K562 (cell line): ENCODE measurements around the gene TAC3. TPM values are rescaled to one million over a fixed set of nuclear protein-coding genes. Genes with fewer than 3 reads are reported as not detected.
A peak's percentile ranks its signal among the peaks of the same experiment; 100 is the strongest.

ENCODE experiments used
- ARID1B ChIP-seq: fragments of 450-650 bp; IDR thresholded peaks from 2 replicates; pipeline ENCODE4 v1.6.1; 2016; ENCODE audit warnings: antibody characterized with exemption, mild to moderate bottlenecking, inconsistent platforms
- ATF1 ChIP-seq, 2 experiments: fragments of 450-650 bp in 1 of 2; IDR thresholded peaks; 2 replicates each; pipeline ENCODE4 v1.6.1; 2016; ENCODE audit warnings: missing compliant biosample characterization in 1 of 2, missing genetic modification characterization in 1 of 2
- CBFA2T3 ChIP-seq: fragments of 450-650 bp; IDR thresholded peaks from 2 replicates; pipeline ENCODE4 v1.6.1; 2017
- ETV1 ChIP-seq: fragments of 450-650 bp; conservative IDR thresholded peaks from 2 replicates; pipeline ENCODE4 v1.6.1; 2016; ENCODE audit warnings: missing genetic modification characterization, control low read depth, low read depth, missing compliant biosample characterization
- GATA2 ChIP-seq: sonication (generic); formaldehyde crosslinking; IDR thresholded peaks from 2 replicates; pipeline ENCODE4 v1.4.0; 2020; ENCODE audit warnings: mild to moderate bottlenecking, missing genetic modification reagents
- HDGF ChIP-seq: fragments of 450-650 bp; IDR thresholded peaks from 2 replicates; pipeline ENCODE4 v1.6.1; 2016
- HSF4 ChIP-seq: fragments of 250-450 bp; sonication (Bioruptor Pico); IDR thresholded peaks from 2 replicates; pipeline ENCODE4 v2.1.2; 2022; ENCODE audit warnings: mild to moderate bottlenecking, moderate library complexity, borderline replicate concordance
- KAT8 ChIP-seq: fragments of 450-650 bp; IDR thresholded peaks from 2 replicates; pipeline ENCODE4 v1.6.1; 2016; ENCODE audit warnings: low read depth, mild to moderate bottlenecking
- KHSRP ChIP-seq: fragments of 450-650 bp; IDR thresholded peaks from 2 replicates; pipeline ENCODE4 v1.6.1; 2017
- NFIX ChIP-seq: fragments of 250-450 bp; sonication (Bioruptor Pico); IDR thresholded peaks from 2 replicates; pipeline ENCODE4 v1.4.0; 2020; ENCODE audit warnings: low read depth, mild to moderate bottlenecking, moderate library complexity
- PTRF ChIP-seq: fragments of 450-650 bp; IDR thresholded peaks from 2 replicates; pipeline ENCODE4 v1.6.1; 2016; ENCODE audit warnings: mild to moderate bottlenecking, missing genetic modification characterization, missing compliant biosample characterization
- SMAD1 ChIP-seq: fragments of 150-350 bp; IDR thresholded peaks from 2 replicates; pipeline ENCODE4 v1.6.1; 2014; ENCODE audit warnings: low read length, low read depth; ENCODE audit not compliant: partially characterized antibody
- THAP7 ChIP-seq: fragments of 250-450 bp; sonication (Bioruptor Pico); IDR thresholded peaks from 2 replicates; pipeline ENCODE4 v1.5.0; 2021
- VEZF1 ChIP-seq: fragments of 200-800 bp; sonication (Bioruptor generic); IDR thresholded peaks from 2 replicates; pipeline ENCODE4 v1.6.1; 2017; ENCODE audit warnings: missing genetic modification characterization, missing compliant biosample characterization
- ZNF41 ChIP-seq: fragments of 250-450 bp; sonication (Bioruptor Pico); conservative IDR thresholded peaks from 2 replicates; pipeline ENCODE4 v1.4.0; 2020; ENCODE audit warnings: mild to moderate bottlenecking
- ZNF507 ChIP-seq: conservative IDR thresholded peaks from 2 replicates; pipeline ENCODE4 v1.6.1; 2017; ENCODE audit warnings: missing genetic modification characterization, missing compliant biosample characterization
- polyA plus RNA-seq, 8 experiments: library from polyadenylated mRNA; depleted of rRNA in 4 of 8; stranded (reverse) in 5 of 8; unstranded in 3 of 8; fragments of >200 nt; fragmentation: Nextera tagmentation in 2 of 8; fragmentation: Illumina TruSeq in 1 of 8; extraction: Ambion mirVana in 2 of 8; extraction: Trizol in 1 of 8; gene quantifications; 2 replicates each; pipeline versions ENCODE4 v1.2.1 to v1.2.3, GENCODE V29; 2011 to 2014; ENCODE audit warnings: inconsistent platforms in 1 of 8, missing spikeins in 1 of 8
- total RNA-seq, 7 experiments: library from RNA; depleted of rRNA in 6 of 7; stranded (reverse); fragments of >200 nt in 6 of 7; fragmentation: Illumina TruSeq in 2 of 7; extraction: Trizol in 2 of 7; gene quantifications; 2 replicates each; pipeline versions ENCODE4 v1.2.1 to v1.2.3, GENCODE V29; 2011 to 2021; ENCODE audit warnings: low replicate concordance in 1 of 7
- TF ChIP-seq, protein P1 (sequence below): fragments of 450-650 bp; formaldehyde crosslinking; IDR thresholded peaks from 2 replicates; pipeline ENCODE4 v1.4.0; 2022; ENCODE audit warnings: missing genetic modification characterization
- TF ChIP-seq, protein P2 (sequence below): fragments of 450-650 bp; IDR thresholded peaks from 2 replicates; pipeline ENCODE4 v1.6.1; 2018; ENCODE audit not compliant: partially characterized antibody
- TF ChIP-seq, protein P3 (sequence below), 2 experiments: fragments of 250-450 bp in 1 of 2; fragments of 450-650 bp in 1 of 2; sonication (Bioruptor Pico) in 1 of 2; IDR thresholded peaks; 2 replicates each; pipeline versions ENCODE4 v1.6.1 to v1.8.0; 2016 to 2021; ENCODE audit warnings: mild to moderate bottlenecking in 2 of 2, moderate library complexity in 2 of 2, missing compliant biosample characterization in 1 of 2, missing genetic modification characterization in 1 of 2

The TAC3 gene
- total and polyA plus RNA-seq, 9 of the 15 experiments (the other 6 are each of a cell fraction or from before 2014, with no cell fraction given) = 0.29 to 2.8 (median 1.4) TPM

- TF ChIP-seq CBFA2T3 = peak; percentile 50
- TF ChIP-seq ZNF507 = no peak
- TF ChIP-seq ARID1B = peak; percentile 56; the same call in 1 of the 2 replicates
- TF ChIP-seq, protein P1, sequence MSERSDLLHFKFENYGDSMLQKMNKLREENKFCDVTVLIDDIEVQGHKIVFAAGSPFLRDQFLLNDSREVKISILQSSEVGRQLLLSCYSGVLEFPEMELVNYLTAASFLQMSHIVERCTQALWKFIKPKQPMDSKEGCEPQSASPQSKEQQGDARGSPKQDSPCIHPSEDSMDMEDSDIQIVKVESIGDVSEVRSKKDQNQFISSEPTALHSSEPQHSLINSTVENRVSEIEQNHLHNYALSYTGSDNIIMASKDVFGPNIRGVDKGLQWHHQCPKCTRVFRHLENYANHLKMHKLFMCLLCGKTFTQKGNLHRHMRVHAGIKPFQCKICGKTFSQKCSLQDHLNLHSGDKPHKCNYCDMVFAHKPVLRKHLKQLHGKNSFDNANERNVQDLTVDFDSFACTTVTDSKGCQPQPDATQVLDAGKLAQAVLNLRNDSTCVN = no peak
- TF ChIP-seq, protein P2, sequence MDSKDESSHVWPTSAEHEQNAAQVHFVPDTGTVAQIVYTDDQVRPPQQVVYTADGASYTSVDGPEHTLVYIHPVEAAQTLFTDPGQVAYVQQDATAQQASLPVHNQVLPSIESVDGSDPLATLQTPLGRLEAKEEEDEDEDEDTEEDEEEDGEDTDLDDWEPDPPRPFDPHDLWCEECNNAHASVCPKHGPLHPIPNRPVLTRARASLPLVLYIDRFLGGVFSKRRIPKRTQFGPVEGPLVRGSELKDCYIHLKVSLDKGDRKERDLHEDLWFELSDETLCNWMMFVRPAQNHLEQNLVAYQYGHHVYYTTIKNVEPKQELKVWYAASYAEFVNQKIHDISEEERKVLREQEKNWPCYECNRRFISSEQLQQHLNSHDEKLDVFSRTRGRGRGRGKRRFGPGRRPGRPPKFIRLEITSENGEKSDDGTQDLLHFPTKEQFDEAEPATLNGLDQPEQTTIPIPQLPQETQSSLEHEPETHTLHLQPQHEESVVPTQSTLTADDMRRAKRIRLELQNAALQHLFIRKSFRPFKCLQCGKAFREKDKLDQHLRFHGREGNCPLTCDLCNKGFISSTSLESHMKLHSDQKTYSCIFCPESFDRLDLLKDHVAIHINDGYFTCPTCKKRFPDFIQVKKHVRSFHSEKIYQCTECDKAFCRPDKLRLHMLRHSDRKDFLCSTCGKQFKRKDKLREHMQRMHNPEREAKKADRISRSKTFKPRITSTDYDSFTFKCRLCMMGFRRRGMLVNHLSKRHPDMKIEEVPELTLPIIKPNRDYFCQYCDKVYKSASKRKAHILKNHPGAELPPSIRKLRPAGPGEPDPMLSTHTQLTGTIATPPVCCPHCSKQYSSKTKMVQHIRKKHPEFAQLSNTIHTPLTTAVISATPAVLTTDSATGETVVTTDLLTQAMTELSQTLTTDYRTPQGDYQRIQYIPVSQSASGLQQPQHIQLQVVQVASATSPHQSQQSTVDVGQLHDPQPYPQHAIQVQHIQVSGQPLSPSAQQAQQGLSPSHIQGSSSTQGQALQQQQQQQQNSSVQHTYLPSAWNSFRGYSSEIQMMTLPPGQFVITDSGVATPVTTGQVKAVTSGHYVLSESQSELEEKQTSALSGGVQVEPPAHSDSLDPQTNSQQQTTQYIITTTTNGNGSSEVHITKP = peak; percentile 67
- TF ChIP-seq SMAD1 = no peak
- 0 out of 2 replicates have a peak, but pooled peaks have one; percentile 26 for TF ChIP-seq GATA2
- TF ChIP-seq THAP7 (CRISPR knock-in tag) = peak; percentile 58; the same call in 1 of the 2 replicates
- TF ChIP-seq ATF1 (CRISPR knock-in tag; IDR thresholded peaks at IDR 0.05) = no peak
- peak; percentile 35; the same call in 1 of the 2 replicates for TF ChIP-seq ATF1 (tag; IDR thresholded peaks at IDR 0.05)
- no peak for TF ChIP-seq PTRF
- no peak for TF ChIP-seq HSF4 (CRISPR knock-in tag)
- no peak for TF ChIP-seq ZNF41 (CRISPR knock-in tag)
- TF ChIP-seq HDGF = 0 out of 2 replicates have a peak, but pooled peaks have one; percentile 20
- TF ChIP-seq, protein P3, sequence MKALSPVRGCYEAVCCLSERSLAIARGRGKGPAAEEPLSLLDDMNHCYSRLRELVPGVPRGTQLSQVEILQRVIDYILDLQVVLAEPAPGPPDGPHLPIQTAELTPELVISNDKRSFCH (CRISPR knock-in tag; IDR thresholded peaks at IDR 0.05) = no peak
- TF ChIP-seq, protein P3 (tag; IDR thresholded peaks at IDR 0.05) = 0 out of 2 replicates have a peak, but pooled peaks have one; percentile 22
- no peak for TF ChIP-seq KAT8
- TF ChIP-seq ETV1 (tag) = 0 out of 2 replicates have a peak, but pooled peaks have one; percentile 14
- TF ChIP-seq NFIX (CRISPR knock-in tag) = no peak
- TF ChIP-seq KHSRP = no peak
- TF ChIP-seq VEZF1 (CRISPR knock-in tag) = peak; percentile 60
These were observed 24.7 kb downstream of the TAC3 start (continued) for GRCh38 chr12:56991319-56992246.
